Left forelimb (tissue), 1 donor: Measurements from ENCODE around the gene MITD1.
"Not testable (repeated sequence)": the region's sequence is repeated elsewhere in the genome, so short reads cannot be mapped to it uniquely, and the experiment has no call there.

Experiments
- DNase-seq: peaks from one replicate; pipeline ENCODE4 v3.0.0-alpha.2; 2018; ENCODE audit warnings: low spot score

The MITD1 gene

GRCh38 chr2:99154643-99155536, 26.0 kb downstream of the MITD1 start, which contains the start of the genes LIPT1 and TSGA10:
Gene LIPT1 (plus strand): TSS chr2:99154967. CDS start chr2:99161958, 6,991 bp downstream.
Gene TSGA10 (minus strand): TSS chr2:99154942. CDS start chr2:99109439, 45,503 bp downstream.
- peak; percentile 93 for DNase-seq

- DNase-seq: no peak
Observed at GRCh38 chr2:99153921-99154604, 26.8 kb downstream of the MITD1 start.

- DNase-seq: no peak
Observed at GRCh38 chr2:99152199-99152895, 28.5 kb downstream of the MITD1 start.

- DNase-seq: no peak
Observed at GRCh38 chr2:99150706-99151105, 30.2 kb downstream of the MITD1 start.

- peak; percentile 91 for DNase-seq
Observed at GRCh38 chr2:99141110-99142108, 39.4 kb downstream of the MITD1 start, which contains the start of gene C2orf15. Gene C2orf15 (plus strand): TSS chr2:99141707. CDS start chr2:99150559, 8,852 bp downstream.

- no peak for DNase-seq
Observed at GRCh38 chr2:99140860-99141109, 40.1 kb downstream of the MITD1 start.

GRCh38 chr2:99140056-99140859, 40.6 kb downstream of the MITD1 start:
- no peak for DNase-seq

- DNase-seq: no peak
Observed at GRCh38 chr2:99139003-99139402, 41.9 kb downstream of the MITD1 start.

GRCh38 chr2:99135044-99135556, 45.8 kb downstream of the MITD1 start:
- DNase-seq: not testable (repeated sequence)

GRCh38 chr2:99127981-99128380, 52.9 kb downstream of the MITD1 start:
- no peak for DNase-seq
